PFSK-1 (cell line): ENCODE results near the gene NDUFS7.

Source experiments
- FOXP2 ChIP-seq: optimal IDR thresholded peaks from 2 replicates; pipeline ENCODE3; 2011; ENCODE audit warnings: borderline replicate concordance, control low read depth, inconsistent platforms; ENCODE audit not compliant: insufficient read depth; ENCODE audit errors: extremely low read length, extremely low read depth
- POLR2AphosphoS5 ChIP-seq: IDR thresholded peaks from 2 replicates; pipeline ENCODE4 v1.6.1; 2012; ENCODE audit warnings: low read depth, mild to moderate bottlenecking, control low read depth, low read length, moderate library complexity
- SIN3A ChIP-seq: IDR thresholded peaks from 2 replicates; pipeline ENCODE4 v1.6.1; 2012; ENCODE audit warnings: mild to moderate bottlenecking, low read length, moderate library complexity, borderline replicate concordance; ENCODE audit not compliant: insufficient read depth
- TAF1 ChIP-seq: IDR thresholded peaks from 2 replicates; pipeline ENCODE4 v1.6.1; 2012; ENCODE audit warnings: low read length, control low read depth, borderline replicate concordance; ENCODE audit not compliant: insufficient read depth
- TF ChIP-seq, protein P1 (sequence below), 2 experiments: IDR thresholded peaks; 2 replicates each; pipeline versions ENCODE4 v1.6.1 to v1.8.0; 2011 to 2012; ENCODE audit warnings: low read depth in 2 of 2, low read length in 2 of 2, control low read depth in 1 of 2, inconsistent platforms in 1 of 2, mild to moderate bottlenecking in 1 of 2, moderate library complexity in 1 of 2; ENCODE audit not compliant: insufficient read depth in 1 of 2

The NDUFS7 gene

DNA sequence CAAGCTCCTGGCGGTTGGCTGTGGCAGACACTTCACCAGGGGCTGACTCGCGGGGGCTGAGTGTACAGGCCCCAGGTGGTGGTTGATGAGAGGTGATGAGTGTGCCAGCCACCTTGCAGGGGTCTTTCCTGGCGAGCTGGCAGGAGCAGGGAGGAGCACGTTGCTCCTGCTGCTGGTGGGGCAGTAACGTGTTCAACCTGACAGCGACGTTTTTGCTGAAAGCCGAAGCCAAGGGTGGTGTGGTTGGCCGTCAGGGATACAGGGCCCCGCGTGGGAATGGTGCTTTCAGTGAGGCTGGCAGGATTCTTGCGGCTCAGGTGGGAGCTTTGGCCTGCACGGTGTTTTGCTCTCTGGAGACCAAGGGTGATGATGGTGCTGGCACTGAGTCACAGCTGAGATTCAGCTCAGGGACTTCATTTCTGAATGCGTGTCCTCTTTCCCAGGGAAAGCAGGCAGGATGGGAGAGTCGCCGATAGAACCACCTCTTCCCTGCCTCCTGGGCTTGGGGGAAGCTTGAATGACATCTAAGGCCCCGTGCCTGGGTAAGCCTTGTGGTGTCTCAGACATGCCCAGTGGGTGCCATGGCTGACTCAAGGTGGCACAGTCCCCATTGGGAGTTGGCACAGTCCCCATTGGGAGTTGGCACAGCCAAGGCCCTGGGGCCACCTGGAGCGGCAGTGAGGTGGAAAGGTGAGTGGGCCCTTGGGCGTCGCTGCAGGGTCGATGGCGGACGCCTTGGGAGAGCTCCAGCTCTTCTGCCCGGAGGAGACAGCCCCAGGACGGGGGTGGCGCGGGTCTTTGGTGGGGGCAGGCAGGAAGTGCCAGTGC is 32.5 kb downstream of the NDUFS7 start:
- TF ChIP-seq SIN3A, result no peak

DNA sequence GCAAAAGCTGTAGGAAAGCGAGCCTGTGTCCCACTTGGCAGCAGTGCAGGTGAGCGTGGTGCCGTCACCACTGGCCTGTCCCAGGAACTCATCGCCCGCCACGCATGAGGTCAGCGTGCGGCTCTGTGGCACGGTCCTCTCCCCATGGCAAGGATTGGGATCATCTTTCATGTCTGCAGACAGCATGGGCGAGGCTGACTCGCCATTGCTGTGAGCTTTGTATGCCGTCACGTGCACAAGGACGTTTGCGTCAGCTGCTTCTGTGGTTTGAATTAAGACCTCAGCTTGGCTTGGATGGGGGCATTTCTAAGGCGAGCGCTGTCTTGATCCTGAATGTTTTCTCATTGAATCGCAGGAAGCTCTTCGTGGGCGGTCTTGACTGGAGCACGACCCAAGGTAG is 33.4 kb downstream of the NDUFS7 start:
- TF ChIP-seq TAF1 (no peak), SIN3A (no peak), FOXP2 (no peak), POLR2AphosphoS5 (no peak)
- TF ChIP-seq, protein P1, sequence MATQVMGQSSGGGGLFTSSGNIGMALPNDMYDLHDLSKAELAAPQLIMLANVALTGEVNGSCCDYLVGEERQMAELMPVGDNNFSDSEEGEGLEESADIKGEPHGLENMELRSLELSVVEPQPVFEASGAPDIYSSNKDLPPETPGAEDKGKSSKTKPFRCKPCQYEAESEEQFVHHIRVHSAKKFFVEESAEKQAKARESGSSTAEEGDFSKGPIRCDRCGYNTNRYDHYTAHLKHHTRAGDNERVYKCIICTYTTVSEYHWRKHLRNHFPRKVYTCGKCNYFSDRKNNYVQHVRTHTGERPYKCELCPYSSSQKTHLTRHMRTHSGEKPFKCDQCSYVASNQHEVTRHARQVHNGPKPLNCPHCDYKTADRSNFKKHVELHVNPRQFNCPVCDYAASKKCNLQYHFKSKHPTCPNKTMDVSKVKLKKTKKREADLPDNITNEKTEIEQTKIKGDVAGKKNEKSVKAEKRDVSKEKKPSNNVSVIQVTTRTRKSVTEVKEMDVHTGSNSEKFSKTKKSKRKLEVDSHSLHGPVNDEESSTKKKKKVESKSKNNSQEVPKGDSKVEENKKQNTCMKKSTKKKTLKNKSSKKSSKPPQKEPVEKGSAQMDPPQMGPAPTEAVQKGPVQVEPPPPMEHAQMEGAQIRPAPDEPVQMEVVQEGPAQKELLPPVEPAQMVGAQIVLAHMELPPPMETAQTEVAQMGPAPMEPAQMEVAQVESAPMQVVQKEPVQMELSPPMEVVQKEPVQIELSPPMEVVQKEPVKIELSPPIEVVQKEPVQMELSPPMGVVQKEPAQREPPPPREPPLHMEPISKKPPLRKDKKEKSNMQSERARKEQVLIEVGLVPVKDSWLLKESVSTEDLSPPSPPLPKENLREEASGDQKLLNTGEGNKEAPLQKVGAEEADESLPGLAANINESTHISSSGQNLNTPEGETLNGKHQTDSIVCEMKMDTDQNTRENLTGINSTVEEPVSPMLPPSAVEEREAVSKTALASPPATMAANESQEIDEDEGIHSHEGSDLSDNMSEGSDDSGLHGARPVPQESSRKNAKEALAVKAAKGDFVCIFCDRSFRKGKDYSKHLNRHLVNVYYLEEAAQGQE (IDR thresholded peaks at IDR 0.05; ENCODE audit: insufficient read depth in 1 of 2, low read depth in 2 of 2, low read length in 2 of 2), result no peak

DNA sequence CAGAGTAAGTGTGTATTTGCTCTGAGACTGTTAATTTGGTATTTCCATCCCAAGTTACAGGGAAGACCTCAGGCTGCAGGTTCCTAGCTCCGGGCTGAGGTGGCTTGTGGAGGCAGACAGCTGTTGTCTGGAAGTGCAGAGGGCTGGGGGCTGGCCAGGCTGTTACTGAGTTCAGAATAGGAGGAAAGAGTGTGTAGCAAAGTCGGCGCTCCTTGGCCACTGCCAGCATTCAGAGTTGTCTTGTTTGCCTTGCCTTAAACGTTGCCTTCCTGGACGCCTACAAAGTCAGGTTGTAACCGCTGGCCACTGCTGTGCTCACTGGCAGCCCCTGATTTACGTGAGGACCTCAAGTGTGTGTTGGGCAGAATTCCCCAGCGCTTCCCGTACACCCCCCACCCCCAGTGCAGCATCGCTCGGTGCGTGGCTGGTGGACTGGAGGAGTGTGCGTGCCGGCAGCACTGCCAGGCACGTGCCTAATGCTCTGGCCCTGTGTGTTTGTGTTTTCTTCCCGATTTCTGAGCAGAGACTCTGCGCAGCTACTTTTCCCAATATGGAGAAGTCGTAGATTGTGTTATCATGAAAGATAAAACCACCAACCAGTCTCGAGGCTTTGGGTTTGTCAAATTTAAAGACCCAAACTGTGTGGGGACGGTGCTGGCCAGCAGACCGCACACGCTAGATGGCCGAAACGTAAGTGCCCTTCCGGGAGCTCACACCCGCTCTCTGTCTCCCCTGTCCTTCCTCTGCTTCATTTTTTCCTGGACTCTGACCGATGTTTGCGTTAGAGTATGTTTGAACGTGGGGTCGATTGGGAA is 34.2 kb downstream of the NDUFS7 start:
- TF ChIP-seq POLR2AphosphoS5 (no peak), SIN3A (no peak), TAF1 (no peak), FOXP2 (no peak)
- TF ChIP-seq, protein P1 (IDR thresholded peaks at IDR 0.05; ENCODE audit: insufficient read depth in 1 of 2, low read depth in 2 of 2, low read length in 2 of 2), result no peak

DNA sequence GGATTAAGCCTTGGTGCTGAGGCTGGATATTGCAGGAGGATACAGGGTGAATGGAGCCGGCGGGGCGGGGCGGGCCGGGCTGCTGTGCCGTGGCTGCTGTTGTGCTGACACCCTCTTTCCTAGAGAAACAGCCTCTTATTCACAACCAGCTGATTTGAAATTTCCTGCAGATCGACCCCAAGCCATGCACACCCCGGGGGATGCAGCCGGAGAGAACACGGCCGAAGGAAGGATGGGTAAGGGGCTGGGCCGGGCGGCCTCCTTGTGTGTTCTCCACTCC is 34.7 kb downstream of the NDUFS7 start:
- TF ChIP-seq TAF1 (no peak), FOXP2 (no peak), SIN3A (no peak), POLR2AphosphoS5 (no peak)
- TF ChIP-seq, protein P1 (IDR thresholded peaks at IDR 0.05; ENCODE audit: insufficient read depth in 1 of 2, low read depth in 2 of 2, low read length in 2 of 2), result no peak

DNA sequence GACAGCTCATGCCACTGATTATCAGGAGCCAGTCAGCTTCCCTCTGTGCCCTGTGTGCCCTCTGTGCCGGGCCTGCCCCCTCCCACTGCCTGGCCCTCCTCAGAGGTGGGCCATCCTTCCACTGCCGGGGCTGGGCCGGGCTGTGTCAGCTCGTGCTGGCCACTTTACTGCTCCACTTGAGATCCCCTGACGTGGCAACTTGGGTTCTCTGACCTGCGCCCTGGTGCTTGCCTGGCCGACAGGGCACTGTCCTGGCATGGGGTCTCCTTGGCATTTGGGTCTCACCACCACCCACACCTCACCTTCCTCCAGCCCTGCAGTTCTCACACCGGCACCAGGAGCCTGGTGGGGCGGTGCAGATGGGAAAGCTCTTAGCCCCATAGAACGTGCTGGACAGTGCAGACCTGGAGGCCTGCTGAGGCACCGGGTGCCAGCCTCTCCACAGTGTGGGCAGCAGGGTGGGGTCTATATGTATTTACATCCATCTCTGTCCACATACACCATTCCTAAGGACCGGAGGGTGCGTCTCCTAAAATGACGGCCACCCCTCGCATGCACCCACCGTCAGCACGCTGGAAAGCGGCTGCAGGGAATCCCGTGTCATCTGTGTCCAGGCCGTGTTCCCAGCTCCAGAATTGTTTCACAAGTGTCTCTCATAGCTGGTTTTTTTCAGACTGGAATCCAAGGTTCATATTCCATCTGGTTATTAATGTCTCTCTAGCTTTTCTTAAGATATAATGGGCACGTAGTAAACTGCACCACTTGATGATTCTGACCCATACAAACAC is 35.4 kb downstream of the NDUFS7 start:
- TF ChIP-seq TAF1 (no peak), POLR2AphosphoS5 (no peak), SIN3A (no peak), FOXP2 (no peak)
- TF ChIP-seq, protein P1 (IDR thresholded peaks at IDR 0.05; ENCODE audit: insufficient read depth in 1 of 2, low read depth in 2 of 2, low read length in 2 of 2), result no peak
